ENCODE results near the gene U2AF1. TPM values are rescaled to one million over a fixed set of nuclear protein-coding genes. Genes with fewer than 3 reads are reported as not detected.
"Not testable (repeated sequence)": the region's sequence is repeated elsewhere in the genome, so short reads cannot be mapped to it uniquely, and the experiment has no call there.

The U2AF1 gene
- total RNA-seq, 1 experiment from 2014 or later, result 51.9 TPM

- H2BK15ac ChIP-seq (ENCODE audit: low read depth, low read length); H3K27ac ChIP-seq (ENCODE audit: insufficient read length, low read depth, low read length); H3K9me3 ChIP-seq (ENCODE audit: control insufficient read depth, low read depth, low read length); H2BK120ac ChIP-seq (ENCODE audit: low read depth, low read length, poor library complexity, severe bottlenecking); H4K20me1 ChIP-seq (ENCODE audit: control insufficient read depth, insufficient read depth, insufficient read length); H3K18ac ChIP-seq (ENCODE audit: insufficient read length, low read depth, low read length); H3K79me1 ChIP-seq (ENCODE audit: insufficient read depth, low read depth, low read length, poor library complexity, severe bottlenecking); H3K27ac Mint-ChIP-seq; H3K27me3 ChIP-seq (ENCODE audit: insufficient read depth, low read length); H3K4me1 ChIP-seq (ENCODE audit: insufficient read depth, low read length); H3K4me2 ChIP-seq (ENCODE audit: insufficient read depth, insufficient read length, low read length); H4K5ac ChIP-seq (ENCODE audit: insufficient read length, low read depth, low read length); H2BK12ac ChIP-seq (ENCODE audit: insufficient read length, low read depth, low read length); H3K4me1 Mint-ChIP-seq; H3K4ac ChIP-seq (ENCODE audit: low read depth, low read length); H2BK20ac ChIP-seq (ENCODE audit: low read depth, low read length, poor library complexity, severe bottlenecking); H2AK5ac ChIP-seq (ENCODE audit: insufficient read length, low read length); H3T11ph ChIP-seq (ENCODE audit: low read length); H3K36me3 Mint-ChIP-seq (ENCODE audit: insufficient read depth in 1 of 3, low read depth in 3 of 3); H3K79me2 ChIP-seq (ENCODE audit: insufficient read depth, low read length); H3K9me3 Mint-ChIP-seq; DNase-seq; H3K9ac ChIP-seq (ENCODE audit: extremely low read depth, insufficient read length, low read length); H3K23ac ChIP-seq (ENCODE audit: insufficient read length, low read depth, low read length); H3K23me2 ChIP-seq (ENCODE audit: insufficient read length, low read depth, low read length, poor library complexity, severe bottlenecking); H3K56ac ChIP-seq (ENCODE audit: insufficient read length, low read depth, low read length); H2AFZ ChIP-seq (ENCODE audit: low read length); H3K14ac ChIP-seq (ENCODE audit: insufficient read depth, low read length); H3K4me3 Mint-ChIP-seq; H4K8ac ChIP-seq (replicated peaks; ENCODE audit: insufficient read length, low read depth, low read length); H3K27me3 Mint-ChIP-seq (ENCODE audit: low read depth); H4K91ac ChIP-seq (ENCODE audit: insufficient read length, low read depth, low read length); H2BK5ac ChIP-seq (ENCODE audit: insufficient read length, low read length): not testable (repeated sequence)
- WGBS (ENCODE audit: extremely low coverage, insufficient read length, low lambda C conversion rate), result no CpG with 5 or more reads among the region's 24 CpGs
Observed at GRCh38 chr21:43082587-43083300, 24.6 kb downstream of the U2AF1 start.

DNA sequence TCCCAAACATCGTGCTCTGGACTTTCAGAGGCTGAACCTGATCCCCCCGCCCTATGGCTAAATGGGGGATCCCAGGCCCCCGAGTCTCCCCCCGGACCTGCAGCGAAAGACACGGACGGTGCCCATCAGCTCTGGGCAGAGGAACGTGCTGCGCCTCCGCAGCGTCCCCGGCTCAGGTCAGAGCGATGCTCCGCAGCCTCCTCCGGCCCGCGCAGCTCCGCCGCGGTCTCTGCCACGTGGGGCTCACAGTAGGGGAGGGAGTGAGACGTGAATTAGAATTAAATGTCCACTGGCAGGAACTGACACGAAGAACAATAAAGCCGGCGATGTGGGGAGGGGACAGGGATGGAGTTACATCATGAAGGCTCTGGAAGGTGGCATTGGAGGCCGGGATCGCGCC, 30.7 kb downstream of the U2AF1 start:
- not testable (repeated sequence) for H3K56ac ChIP-seq (ENCODE audit: insufficient read length, low read depth, low read length); H3K4me1 Mint-ChIP-seq; H3K14ac ChIP-seq (ENCODE audit: insufficient read depth, low read length); DNase-seq; H3K23me2 ChIP-seq (ENCODE audit: insufficient read length, low read depth, low read length, poor library complexity, severe bottlenecking); H4K5ac ChIP-seq (ENCODE audit: insufficient read length, low read depth, low read length); H3K9me3 Mint-ChIP-seq; H3K79me1 ChIP-seq (ENCODE audit: insufficient read depth, low read depth, low read length, poor library complexity, severe bottlenecking); H3K18ac ChIP-seq (ENCODE audit: insufficient read length, low read depth, low read length); H4K8ac ChIP-seq (replicated peaks; ENCODE audit: insufficient read length, low read depth, low read length); H2BK120ac ChIP-seq (ENCODE audit: low read depth, low read length, poor library complexity, severe bottlenecking); H3T11ph ChIP-seq (ENCODE audit: low read length); H3K23ac ChIP-seq (ENCODE audit: insufficient read length, low read depth, low read length); H3K27me3 ChIP-seq (ENCODE audit: insufficient read depth, low read length); H3K9me3 ChIP-seq (ENCODE audit: control insufficient read depth, low read depth, low read length); H2BK15ac ChIP-seq (ENCODE audit: low read depth, low read length); H3K4me1 ChIP-seq (ENCODE audit: insufficient read depth, low read length); H2BK20ac ChIP-seq (ENCODE audit: low read depth, low read length, poor library complexity, severe bottlenecking); H2AFZ ChIP-seq (ENCODE audit: low read length); H3K4ac ChIP-seq (ENCODE audit: low read depth, low read length); H3K27ac Mint-ChIP-seq; H3K27me3 Mint-ChIP-seq (ENCODE audit: low read depth); H3K4me2 ChIP-seq (ENCODE audit: insufficient read depth, insufficient read length, low read length); H3K27ac ChIP-seq (ENCODE audit: insufficient read length, low read depth, low read length); H3K36me3 Mint-ChIP-seq (ENCODE audit: insufficient read depth in 1 of 3, low read depth in 3 of 3); H2BK12ac ChIP-seq (ENCODE audit: insufficient read length, low read depth, low read length); H3K79me2 ChIP-seq (ENCODE audit: insufficient read depth, low read length); H4K20me1 ChIP-seq (ENCODE audit: control insufficient read depth, insufficient read depth, insufficient read length); H3K9ac ChIP-seq (ENCODE audit: extremely low read depth, insufficient read length, low read length); H4K91ac ChIP-seq (ENCODE audit: insufficient read length, low read depth, low read length); H2AK5ac ChIP-seq (ENCODE audit: insufficient read length, low read length); H2BK5ac ChIP-seq (ENCODE audit: insufficient read length, low read length)
- peak overlapping the region in 1 of 2 experiments; percentile 54; a peak in 2 of 5 replicates for H3K4me3 Mint-ChIP-seq
- no CpG with 5 or more reads among the region's 28 CpGs for WGBS (ENCODE audit: extremely low coverage, insufficient read length, low lambda C conversion rate)
